IPS DF 4.7 (cell line): Measurements from ENCODE around the gene PLA2G4F.

Source experiments
- DNase-seq: peaks from one replicate; pipeline ENCODE4 v3.0.0-alpha.2; 2013; ENCODE audit warnings: low spot score; ENCODE audit errors: extremely low read depth

PLA2G4F gene

DNA sequence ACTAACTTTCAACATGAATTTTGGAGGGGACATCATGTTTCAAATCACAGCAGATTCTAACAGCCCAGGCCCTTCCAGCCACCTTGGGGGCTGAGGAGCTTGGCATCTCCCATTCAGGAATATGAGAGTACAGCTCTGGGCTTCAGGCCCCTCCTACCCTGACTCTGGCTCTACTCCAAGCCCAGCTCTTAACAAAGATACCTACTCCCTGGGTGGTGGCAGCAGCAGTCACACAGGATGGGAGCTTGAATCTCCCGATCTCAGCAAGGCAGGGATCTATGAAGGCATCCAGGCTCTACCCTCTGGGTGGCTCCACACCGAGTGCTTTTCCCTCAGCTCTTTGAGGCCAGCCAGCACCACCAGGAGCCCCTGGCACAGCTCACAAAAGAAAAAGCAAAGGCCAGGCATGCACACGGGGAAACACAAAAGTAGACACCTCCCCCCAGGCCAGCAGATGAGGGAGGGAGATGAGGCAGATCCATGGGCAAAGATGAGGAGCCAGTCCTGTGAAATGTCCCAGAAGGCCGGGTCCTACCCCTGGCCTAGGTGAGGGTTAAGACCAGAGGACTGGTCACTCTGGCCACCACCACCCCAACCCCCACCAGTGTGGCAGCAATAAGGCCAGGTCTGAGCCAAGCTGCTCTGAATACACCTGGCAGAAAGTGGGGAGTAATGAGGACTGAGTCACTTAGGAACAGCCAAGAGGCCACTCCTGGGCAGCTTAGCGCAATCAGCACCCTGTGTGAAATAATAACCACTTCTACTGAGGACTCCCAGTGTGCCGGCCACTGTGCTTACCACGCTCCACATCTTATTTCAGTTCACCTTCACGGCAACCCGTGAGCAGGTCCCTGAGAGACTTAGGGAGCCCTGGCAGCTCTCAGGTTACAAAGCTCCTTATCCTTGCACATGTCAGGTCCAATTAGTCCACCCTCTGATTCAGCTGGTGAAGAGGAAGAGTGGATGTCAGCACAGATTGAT is 24.3 kb downstream of the PLA2G4F start:
- no peak for DNase-seq

DNA sequence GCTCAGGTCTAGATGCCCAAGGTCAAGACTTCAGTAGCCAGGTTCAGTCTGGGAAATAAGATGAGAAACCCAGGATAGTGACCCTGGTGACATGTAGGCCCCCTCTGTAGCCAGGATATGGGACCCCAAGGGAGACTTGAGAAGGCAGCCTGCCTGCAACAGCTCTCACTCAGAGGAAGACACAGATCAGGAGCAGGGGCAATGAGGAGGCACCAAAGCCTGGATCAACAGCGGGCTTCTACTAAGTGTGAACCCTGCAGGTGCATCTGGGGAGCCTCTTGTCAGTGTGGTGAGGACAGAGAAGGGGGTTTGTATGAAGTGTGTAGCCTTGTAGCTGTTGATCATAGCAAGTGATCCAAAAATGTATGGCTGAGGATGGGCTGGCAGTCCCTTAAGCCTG is 25.4 kb downstream of the PLA2G4F start:
- no peak for DNase-seq

DNA sequence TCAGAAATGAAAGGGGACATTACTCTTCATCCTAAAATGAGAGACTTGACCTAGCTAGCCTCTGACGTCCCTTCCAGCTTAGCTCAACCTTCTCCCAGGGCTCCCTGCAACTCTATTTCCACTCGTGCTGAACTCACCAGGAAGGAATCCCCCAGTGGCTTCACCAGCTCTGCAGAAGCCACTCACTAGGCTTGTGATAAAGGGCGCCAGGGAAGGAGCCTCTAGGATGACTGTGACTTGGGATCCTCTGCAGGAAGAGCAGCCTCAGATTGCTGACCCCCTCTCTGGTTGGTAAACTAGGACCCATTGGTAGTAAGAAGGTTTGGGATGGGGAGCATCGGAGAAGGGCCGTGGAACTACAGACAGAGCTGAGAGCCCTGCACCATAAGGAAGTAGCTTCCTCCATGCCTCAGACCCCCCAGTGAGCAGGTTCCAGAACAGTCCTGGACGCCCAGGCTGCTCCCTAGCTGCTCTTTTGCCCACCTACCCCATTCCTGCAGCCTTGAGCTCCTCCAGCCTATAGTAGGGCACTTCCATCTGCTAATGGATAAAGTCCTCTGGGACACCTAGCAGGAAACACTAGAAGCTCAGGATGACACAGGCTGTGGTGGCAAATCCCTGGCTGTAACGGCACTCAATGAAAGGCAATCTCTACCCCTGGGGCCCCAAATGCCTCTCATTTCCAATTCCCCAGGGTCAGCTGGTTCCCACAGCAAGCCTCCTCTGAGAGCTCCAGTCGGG is 26.0 kb downstream of the PLA2G4F start:
- no peak for DNase-seq

DNA sequence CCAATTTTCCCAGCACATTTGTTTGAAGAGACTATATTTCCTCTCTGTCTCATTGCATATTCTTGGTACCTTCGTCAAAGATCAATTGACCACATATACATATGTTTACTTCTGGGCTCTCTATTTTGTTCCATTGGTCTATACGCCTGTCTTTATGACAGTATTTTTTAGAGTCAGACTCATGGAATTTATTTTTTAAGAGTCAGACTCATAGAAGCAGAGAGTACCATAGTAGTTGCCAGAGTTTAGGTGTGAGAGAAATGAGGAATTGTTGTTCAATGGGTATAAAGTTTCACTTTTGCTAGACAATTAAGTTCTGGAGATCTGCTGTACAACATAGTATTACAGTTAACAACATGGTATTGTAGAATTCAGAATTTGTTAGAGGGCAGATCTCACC is 27.1 kb downstream of the PLA2G4F start:
- DNase-seq = no peak

DNA sequence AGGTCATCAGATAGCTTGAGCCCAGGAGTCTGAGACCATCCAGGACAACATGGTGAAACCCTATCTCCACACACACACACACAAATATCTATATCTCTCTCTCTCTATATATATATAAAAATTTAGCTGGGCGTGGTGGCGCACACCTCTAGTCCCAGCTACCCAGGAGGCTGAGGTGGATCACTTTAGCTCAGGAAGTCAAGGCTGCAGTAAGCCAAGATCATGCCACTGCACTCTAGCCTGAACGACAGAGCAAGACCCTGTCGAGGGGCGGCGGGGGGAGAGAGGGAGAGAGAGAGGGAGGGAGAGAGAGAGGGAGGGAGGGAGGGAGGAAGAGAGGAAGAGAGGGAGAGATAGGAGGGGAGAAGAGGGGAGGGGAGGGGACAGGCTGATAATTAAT is 28.0 kb downstream of the PLA2G4F start:
- no peak for DNase-seq

DNA sequence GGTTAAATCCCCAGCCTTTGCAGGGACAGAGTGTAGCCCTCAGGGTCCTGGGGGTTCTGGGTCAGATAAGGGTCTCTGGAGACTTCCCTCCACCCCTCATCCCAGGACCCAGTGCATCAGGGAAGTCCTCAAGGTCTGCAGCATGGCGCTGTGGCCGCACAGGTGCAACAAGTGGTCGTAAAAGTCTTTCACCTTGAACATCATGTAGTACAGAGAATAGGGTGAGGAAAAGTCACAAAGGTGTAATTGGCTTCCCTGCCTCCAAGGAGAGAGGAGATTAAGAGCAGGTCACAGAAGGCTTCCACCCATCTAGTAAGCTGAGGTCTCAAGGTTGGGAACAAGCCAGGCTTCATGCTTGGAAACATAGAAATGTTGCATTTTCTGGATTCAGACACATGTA is 32.9 kb downstream of the PLA2G4F start:
- no peak for DNase-seq

DNA sequence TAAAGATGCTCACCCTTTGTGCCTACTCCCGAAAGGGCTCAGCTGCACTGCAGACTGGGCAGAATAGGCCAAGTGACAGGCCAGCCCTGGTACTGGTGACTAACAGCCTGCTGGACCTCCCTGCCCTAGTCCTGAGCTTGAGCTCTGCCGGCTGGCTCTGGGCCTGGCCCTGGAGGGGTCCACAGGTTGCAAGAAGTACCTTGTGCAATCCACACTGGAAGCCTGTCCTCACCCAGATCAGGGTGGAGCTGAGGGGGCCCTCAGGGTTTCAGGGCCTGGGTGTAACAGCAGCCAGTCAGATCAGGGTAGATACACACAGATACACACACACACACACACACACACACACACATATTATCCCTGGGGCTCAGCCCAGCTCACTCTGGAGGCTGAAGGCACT is 34.8 kb downstream of the PLA2G4F start:
- DNase-seq = no peak

DNA sequence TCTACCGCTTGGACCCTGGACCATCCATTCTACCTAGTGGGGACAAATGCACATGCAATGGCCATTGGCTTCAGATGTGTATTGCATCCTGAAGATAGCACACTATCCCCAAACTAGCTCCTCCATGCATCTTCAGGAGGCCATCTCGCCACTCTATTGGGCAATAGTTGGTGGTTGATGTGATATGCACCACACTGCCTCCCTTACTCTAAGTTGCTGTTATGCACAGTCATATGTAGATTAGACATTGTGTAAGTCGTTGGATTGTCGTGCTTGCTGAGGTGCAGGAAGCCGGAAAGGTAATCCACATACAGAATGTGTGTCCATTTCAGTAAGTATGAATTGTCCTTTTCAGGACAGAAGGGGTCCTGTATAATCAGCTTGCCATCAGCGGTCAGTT is 35.4 kb downstream of the PLA2G4F start:
- DNase-seq = no peak

DNA sequence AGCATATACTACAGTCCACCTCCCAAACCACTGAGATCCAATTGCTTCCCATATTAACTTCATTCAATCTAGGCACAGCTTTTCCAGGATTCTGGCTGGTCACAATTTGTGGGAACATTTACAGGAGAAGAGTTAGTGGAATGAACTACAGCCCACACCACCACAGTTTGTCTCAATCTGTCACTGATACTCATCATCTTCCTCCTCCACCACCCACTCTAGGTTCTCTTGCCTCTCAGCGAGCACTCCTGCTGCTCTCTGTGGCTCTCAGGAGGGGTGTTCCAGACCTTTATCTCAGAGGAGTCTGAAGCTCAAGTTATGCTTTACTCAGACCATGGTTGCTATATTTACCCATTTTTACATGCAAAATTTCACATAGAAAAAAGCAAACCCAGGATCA is 36.2 kb downstream of the PLA2G4F start:
- no peak for DNase-seq

DNA sequence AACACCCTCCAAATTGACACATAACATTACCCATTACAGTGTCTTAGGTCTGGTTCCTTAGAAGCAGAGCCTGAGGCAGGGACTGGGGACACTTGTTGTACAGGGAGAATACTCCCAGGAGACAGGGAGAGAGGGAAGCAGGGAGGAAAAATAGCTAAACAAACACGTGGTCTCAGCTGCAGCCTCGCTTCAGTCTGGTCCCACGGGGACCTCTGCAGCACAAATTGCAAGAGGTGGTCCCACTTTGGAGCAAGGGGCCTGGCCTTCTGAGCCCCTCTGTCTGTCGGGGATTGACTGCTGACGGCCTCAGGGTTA is 37.0 kb downstream of the PLA2G4F start:
- no peak for DNase-seq

DNA sequence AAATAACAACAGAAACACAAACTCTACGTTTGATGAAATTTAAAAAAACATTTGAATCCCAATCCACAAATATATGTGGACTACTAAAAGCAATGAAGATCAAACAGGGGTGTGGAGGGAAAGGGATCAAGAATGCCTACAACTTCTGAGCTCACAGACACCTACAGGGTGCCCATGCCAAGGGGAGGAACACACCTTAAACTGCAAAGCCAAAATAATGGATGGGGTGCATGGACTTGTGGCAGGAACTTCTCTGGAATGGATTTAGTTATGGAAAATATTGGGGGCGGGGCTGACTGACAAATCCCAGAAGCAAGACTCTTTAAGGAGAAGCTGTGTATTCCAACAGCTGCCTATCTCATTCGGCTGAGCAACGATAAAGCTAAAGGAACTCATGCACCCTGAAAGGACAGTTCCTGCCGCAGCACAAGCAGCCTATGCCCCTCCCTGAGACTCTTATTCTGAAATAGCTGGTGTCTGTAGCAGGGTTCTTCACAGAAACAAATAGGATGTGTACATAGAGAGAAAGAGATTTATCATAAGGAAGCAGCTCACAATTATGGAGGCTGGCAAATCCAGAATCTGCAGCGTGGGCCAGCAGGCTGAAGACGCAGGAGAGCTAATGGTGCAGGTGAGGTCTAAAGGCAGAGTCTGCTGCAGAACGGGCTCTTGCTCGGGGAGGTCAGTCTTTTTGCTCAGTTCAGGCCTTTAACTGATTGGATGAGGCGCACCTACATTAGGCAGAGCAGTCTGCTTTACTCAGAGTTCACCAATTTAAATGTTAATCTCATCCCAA is 37.6 kb downstream of the PLA2G4F start:
- DNase-seq = no peak

DNA sequence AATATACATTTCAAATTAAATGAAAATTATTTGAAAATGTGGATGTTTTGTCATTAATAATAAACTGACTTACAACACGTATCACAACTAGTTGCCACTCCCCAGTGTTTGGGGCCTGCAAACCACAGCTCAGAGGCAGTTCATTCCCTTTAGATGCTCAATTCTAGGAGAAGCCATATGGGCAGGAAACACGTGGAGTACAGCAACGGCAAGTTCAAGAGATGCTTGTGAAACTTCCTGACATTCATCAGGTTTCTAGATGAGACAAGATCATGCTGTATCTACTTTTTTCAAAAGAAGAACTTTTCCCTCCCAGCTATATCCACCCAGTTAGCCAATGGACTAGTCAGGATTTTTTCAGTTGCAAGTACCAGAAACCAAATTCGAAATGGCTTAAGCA is 44.5 kb downstream of the PLA2G4F start:
- DNase-seq = no peak

DNA sequence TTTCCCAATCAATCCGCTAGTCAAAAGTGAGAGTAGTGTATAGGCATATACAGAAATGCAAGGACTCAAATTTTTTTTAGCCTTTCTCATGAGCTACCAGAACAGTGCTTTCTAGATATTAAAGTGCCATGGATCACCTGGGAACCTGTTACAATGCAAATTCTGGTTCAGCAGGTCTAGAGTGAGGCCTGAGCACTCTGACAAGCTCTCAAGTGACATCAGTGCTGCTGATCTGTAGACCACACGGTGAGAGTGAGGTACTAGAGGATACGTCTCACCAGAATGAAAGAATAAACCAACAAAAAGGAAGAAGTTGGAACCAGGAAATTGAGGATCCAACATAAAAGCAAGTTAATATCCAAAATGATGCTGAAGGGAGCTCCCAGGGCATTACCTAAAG is 46.1 kb downstream of the PLA2G4F start:
- no peak for DNase-seq

DNA sequence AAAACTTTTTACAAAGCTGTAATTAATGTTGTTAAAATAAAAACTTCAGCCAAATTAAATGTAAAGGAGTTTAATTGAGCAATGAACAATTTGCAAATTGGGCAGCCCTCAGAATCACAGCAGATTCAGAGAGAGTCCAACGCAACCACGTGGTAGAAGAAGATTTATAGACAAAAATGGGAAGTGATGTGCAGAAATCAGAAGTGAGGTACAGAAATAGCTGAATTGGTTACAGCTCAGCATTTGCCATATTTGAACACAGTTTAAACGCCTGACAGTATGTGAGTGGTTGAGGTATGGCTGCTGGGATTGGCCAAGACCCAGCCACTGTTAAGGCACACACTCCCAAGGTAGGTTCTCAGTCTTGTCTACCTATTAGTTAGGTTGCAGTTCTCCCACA is 47.6 kb downstream of the PLA2G4F start:
- DNase-seq = no peak

DNA sequence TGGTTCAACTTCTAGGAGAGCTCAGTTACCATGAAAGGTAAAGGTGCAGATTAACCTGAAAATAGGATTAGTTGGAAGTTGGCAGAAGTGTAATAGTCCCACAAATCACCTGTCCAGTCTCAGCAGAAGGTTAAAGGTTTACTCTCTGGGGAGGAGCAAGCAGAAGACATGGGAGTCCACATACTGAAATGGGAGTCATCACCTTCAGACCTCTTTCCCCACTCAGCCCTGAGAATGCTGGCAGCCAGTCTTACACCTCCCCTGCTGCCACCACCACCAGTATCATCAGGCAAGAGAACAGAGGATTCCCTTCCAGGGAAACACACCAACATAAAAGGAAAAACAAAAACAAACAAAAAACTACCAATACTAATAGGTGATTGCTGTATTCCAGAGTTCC is 48.2 kb downstream of the PLA2G4F start:
- DNase-seq = no peak

DNA sequence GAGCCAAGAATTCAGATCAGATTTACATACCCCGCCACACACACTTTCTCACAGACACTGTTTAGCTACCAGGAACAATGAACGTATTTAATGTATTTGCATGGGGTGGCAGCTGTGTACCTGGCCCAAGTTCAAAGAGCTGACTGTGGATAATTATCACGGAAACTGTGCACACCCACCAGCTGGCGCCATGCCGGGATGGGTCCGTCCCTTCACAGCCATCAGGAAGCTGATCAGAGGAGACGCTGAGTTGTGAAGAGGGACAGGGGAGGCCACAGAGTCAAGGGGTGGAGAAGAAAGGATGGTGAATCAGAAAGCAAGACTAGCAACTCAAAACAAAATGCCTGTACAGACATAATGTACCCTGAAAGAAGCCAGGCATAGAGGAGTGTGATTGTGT is 49.0 kb downstream of the PLA2G4F start:
- no peak for DNase-seq

DNA sequence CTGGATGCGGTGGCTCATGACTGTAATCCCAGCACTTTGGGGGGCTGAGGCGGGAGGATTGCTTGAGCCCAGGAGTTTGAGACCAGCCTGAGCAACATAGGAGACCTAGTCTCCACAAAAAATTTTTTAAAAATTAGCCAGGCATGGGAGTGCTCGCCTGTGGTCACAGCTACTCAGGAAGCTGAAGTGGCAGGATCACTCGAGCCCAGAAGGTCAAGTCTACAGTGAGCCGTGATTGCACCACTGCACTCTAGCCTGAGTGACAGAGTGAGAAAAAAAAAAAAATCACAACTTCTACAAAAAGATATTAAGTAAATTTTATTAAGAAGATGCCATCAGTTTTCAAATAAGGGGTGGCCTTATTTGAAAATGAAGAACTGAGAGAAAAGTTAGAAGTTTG is 50.1 kb downstream of the PLA2G4F start:
- DNase-seq = no peak

DNA sequence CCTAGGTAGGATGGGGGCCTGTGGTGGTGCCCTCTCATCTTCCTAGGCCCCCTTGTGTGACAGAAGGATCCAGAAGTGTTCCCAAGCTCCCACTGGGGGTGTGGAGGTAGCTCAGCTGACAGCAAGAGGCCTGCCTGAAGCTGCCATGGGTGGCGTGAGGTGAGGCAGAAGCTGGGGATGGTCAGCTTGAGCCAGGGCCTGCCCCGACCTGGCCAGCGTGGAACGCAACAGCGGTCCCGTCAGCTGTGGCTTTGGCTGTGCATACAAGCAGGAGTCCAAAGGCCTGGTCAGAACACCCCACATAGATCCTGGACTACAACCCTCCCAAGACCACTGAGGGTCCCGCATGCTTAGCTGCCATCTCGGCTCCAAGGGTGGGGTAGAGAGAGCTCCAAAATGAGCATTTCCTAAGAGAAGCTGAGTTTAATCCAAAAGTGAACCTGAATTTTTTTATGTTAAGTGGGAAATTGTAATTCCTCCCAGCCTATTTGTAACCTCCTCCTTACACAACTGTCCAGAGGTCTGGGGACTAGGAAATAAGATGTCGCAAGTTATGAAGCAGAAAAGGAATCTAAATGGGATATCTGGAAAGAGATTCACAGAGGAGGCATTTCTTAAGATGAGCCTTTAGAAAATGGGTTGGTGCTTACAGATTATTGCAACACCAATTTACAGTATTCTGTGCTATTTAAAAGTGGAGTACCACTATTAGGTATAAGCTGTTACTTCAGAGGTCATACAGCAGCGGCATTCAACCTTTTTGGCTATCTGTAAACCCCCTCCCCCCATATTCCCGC is 52.1 kb downstream of the PLA2G4F start:
- no peak for DNase-seq

DNA sequence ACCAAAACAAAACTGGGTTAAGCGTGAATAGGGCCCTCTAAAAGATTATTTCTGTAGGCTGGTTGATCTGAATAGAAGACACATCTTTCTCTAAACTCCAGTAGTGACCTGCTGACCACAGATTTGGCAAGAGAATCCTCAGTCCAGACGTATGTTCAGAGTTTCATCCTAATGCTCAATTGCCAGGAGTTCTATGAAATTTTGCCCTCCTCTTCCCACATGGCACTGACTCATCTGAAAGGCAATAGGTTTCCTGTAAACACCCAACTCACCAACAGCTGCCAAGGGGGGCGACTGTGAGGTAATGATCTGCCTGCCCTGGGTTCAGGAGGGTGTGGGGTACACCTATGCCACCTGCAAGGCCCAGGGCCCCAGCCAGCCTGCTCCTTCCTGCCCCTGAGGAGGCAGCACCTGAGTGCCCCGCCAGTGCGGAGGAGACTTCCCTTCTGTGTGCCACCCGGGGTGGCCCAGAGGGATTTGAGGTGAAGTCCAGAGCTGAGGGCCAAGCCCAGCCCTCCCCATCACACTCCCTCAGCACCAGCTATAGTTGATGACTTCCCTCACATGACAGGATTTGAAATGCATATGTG is 53.7 kb downstream of the PLA2G4F start:
- DNase-seq = no peak

DNA sequence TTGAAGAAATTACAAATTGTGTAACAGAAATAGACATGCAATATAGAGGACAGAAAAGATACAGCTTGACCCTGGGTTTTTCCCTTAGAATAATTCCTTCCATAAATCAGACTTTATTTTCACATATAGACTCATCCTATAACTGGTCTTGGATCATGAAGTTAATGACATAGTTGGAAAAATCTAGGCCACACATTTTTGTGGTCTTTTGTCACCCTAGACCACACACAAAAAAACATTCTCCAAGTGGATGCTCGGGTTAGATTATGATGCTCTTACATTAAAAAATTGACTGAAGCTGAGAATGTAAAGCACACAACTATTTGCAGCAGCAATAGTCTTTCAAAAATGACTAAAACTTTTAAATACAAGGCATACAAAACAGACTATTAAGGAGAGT is 54.6 kb downstream of the PLA2G4F start:
- DNase-seq = no peak
